Mammary epithelial cell (primary cell): Measurements from ENCODE around the gene HBEGF.

ENCODE experiments used
- CTCF ChIP-seq, 2 donors: IDR thresholded peaks in 1 of 2; conservative IDR thresholded peaks in 1 of 2; 2 replicates each; pipeline ENCODE4 v1.5.1; 2011 to 2012; ENCODE audit warnings: inconsistent platforms in 2 of 2, low read length in 2 of 2, mild to moderate bottlenecking in 2 of 2, control low read depth in 1 of 2, low read depth in 1 of 2; ENCODE audit not compliant: insufficient read depth in 1 of 2; ENCODE audit errors: extremely low read depth in 1 of 2
- EZH2 ChIP-seq: IDR thresholded peaks from 2 replicates; pipeline ENCODE4 v1.6.1; 2012; ENCODE audit warnings: low read length, inconsistent platforms, borderline replicate concordance

GRCh38 chr5:140322751-140323731 lies 23.4 kb downstream of the HBEGF start:
- TF ChIP-seq EZH2 (no peak), CTCF (conservative IDR thresholded peaks at IDR 0.05 in 1 of 2, IDR thresholded peaks at IDR 0.05 in 1 of 2; ENCODE audit: extremely low read depth in 1 of 2, insufficient read depth in 1 of 2, low read depth in 1 of 2, low read length in 2 of 2) (no peak)
